SK-N-SH treated with all-trans-retinoic acid at 6 μM for 48 hours (cell line): Measurements from ENCODE around the gene CACNA1A.

ENCODE experiments used
- ATAC-seq: fragments of 200-7000 bp; cut with Tn5 transposase; 3 replicates; pipeline ENCODE4 v1.9.1; 2020; ENCODE audit warnings: mild to moderate bottlenecking, moderate library complexity
- ARNTL ChIP-seq: fragments of 450-650 bp; formaldehyde crosslinking; IDR thresholded peaks from 2 replicates; pipeline ENCODE4 v1.5.0; 2020; ENCODE audit warnings: low read depth, mild to moderate bottlenecking, moderate library complexity, borderline replicate concordance
- BACH2 ChIP-seq: fragments of 250-450 bp; sonication (Bioruptor Pico); IDR thresholded peaks from 2 replicates; pipeline ENCODE4 v1.9.0; 2021; ENCODE audit warnings: mild to moderate bottlenecking, borderline replicate concordance
- CREB5 ChIP-seq: fragments of 250-450 bp; sonication (Bioruptor Pico); IDR thresholded peaks from 2 replicates; pipeline ENCODE4 v1.5.1; 2020; ENCODE audit warnings: low read depth, mild to moderate bottlenecking, moderate library complexity
- ESRRG ChIP-seq: fragments of 250-450 bp; sonication (Bioruptor Pico); IDR thresholded peaks from 2 replicates; pipeline ENCODE4 v1.6.1; 2021; ENCODE audit warnings: mild to moderate bottlenecking
- GLIS3 ChIP-seq: fragments of 250-450 bp; sonication (Bioruptor Pico); IDR thresholded peaks from 2 replicates; pipeline ENCODE4 v1.5.0; 2020; ENCODE audit warnings: mild to moderate bottlenecking, moderate library complexity
- ISL1 ChIP-seq: fragments of 250-450 bp; sonication (Bioruptor Pico); IDR thresholded peaks from 2 replicates; pipeline ENCODE4 v2.1.2; 2022; ENCODE audit warnings: mild to moderate bottlenecking, moderate library complexity
- OSR1 ChIP-seq: fragments of 250-450 bp; sonication (Bioruptor Pico); IDR thresholded peaks from 2 replicates; pipeline ENCODE4 v1.8.0; 2022; ENCODE audit warnings: moderate library complexity, mild to moderate bottlenecking, inconsistent platforms
- PPARA ChIP-seq: fragments of 250-450 bp; sonication (Bioruptor Pico); IDR thresholded peaks from 2 replicates; pipeline ENCODE4 v1.5.0; 2020; ENCODE audit warnings: mild to moderate bottlenecking, borderline replicate concordance
- RARB ChIP-seq: fragments of 250-450 bp; sonication (Bioruptor Pico); IDR thresholded peaks from 2 replicates; pipeline ENCODE4 v1.8.0; 2021; ENCODE audit warnings: mild to moderate bottlenecking, moderate library complexity
- SNAI2 ChIP-seq: fragments of 250-450 bp; sonication (Bioruptor Pico); IDR thresholded peaks from 2 replicates; pipeline ENCODE4 v1.5.0; 2020; ENCODE audit warnings: mild to moderate bottlenecking, moderate library complexity
- TCF4 ChIP-seq: fragments of 250-450 bp; sonication (Bioruptor Pico); IDR thresholded peaks from 2 replicates; pipeline ENCODE4 v1.8.0; 2021; ENCODE audit warnings: mild to moderate bottlenecking, moderate library complexity, borderline replicate concordance
- TOX ChIP-seq: fragments of 250-450 bp; sonication (Bioruptor Pico); IDR thresholded peaks from 2 replicates; pipeline ENCODE4 v1.8.0; 2021; ENCODE audit warnings: mild to moderate bottlenecking, moderate library complexity, borderline replicate concordance
- TSHZ2 ChIP-seq: fragments of 250-450 bp; sonication (Bioruptor Pico); IDR thresholded peaks from 2 replicates; pipeline ENCODE4 v1.5.0; 2020; ENCODE audit warnings: mild to moderate bottlenecking, moderate library complexity
- ZC3H10 ChIP-seq: fragments of 250-450 bp; sonication (Bioruptor Pico); IDR thresholded peaks from 2 replicates; pipeline ENCODE4 v1.5.1; 2021; ENCODE audit warnings: mild to moderate bottlenecking, moderate library complexity
- ZFP30 ChIP-seq: fragments of 450-650 bp; formaldehyde crosslinking; IDR thresholded peaks from 2 replicates; pipeline ENCODE4 v1.5.0; 2022; ENCODE audit warnings: mild to moderate bottlenecking, moderate library complexity
- ZNF565 ChIP-seq: fragments of 450-650 bp; formaldehyde crosslinking; conservative IDR thresholded peaks from 2 replicates; pipeline ENCODE4 v1.5.0; 2020; ENCODE audit warnings: low read depth, mild to moderate bottlenecking, moderate library complexity
- ZNF8 ChIP-seq: fragments of 450-650 bp; formaldehyde crosslinking; IDR thresholded peaks from 2 replicates; pipeline ENCODE4 v1.5.0; 2020; ENCODE audit warnings: mild to moderate bottlenecking, moderate library complexity
- TF ChIP-seq, protein P1 (sequence below): fragments of 250-450 bp; sonication (Bioruptor Pico); IDR thresholded peaks from 2 replicates; pipeline ENCODE4 v1.8.0; 2021; ENCODE audit warnings: low read depth, mild to moderate bottlenecking, moderate library complexity, borderline replicate concordance

Gene CACNA1A

GRCh38 chr19:13506471-13506820 lies at the start of gene CACNA1A:
TSS of gene CACNA1A (minus strand) at chr19:13506479. CDS start at chr19:13506224, 255 bp downstream.
- no peak for TF ChIP-seq GLIS3 (CRISPR knock-in tag)
- TF ChIP-seq CREB5 (CRISPR knock-in tag): no peak
- TF ChIP-seq ARNTL (CRISPR knock-in tag): no peak
- no peak for ATAC-seq

DNA sequence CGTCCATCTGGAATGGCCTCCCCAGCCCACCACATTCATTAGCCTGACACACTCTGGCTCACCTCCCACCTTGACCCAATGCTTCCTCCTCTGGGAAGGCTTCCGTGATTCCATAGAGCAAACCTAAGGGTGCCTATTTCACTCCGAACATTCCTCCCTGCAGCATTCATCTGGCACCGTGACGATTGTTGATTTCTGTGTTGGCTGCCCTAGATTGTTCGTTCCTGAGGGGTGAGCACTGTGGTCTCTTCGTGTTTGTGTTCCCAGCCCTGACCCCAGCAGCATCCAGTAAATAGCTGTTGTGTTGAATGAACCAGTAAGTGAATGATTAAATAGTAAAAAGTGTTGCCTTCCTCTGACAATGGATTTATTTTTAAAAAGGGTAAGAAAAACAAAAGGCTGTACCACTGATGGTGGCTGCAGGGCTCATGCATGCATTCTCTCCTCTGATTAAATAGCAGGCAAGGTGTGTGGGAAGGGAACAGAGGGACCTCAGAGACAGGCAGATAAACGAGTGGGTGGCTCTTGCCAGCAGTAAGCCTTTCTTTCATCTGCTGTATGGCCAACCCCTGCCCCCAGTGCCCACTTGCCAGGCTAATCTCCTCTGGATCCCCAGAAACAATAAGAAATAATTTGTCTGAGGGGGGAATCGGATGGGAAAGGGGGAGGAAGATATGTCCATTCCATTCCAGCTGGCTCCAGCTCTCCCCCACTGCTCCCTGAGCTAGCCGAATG lies 48.4 kb upstream of the CACNA1A start:
- TF ChIP-seq BACH2 (CRISPR knock-in tag) (no peak), CREB5 (CRISPR knock-in tag) (no peak), TCF4 (CRISPR knock-in tag) (no peak), PPARA (CRISPR knock-in tag) (no peak), GLIS3 (CRISPR knock-in tag) (no peak), ZC3H10 (CRISPR knock-in tag) (no peak), ESRRG (no peak), RARB (CRISPR knock-in tag) (no peak), TSHZ2 (CRISPR knock-in tag) (no peak), ZFP30 (CRISPR knock-in tag) (no peak), ISL1 (CRISPR knock-in tag) (no peak)
- TF ChIP-seq, protein P1, sequence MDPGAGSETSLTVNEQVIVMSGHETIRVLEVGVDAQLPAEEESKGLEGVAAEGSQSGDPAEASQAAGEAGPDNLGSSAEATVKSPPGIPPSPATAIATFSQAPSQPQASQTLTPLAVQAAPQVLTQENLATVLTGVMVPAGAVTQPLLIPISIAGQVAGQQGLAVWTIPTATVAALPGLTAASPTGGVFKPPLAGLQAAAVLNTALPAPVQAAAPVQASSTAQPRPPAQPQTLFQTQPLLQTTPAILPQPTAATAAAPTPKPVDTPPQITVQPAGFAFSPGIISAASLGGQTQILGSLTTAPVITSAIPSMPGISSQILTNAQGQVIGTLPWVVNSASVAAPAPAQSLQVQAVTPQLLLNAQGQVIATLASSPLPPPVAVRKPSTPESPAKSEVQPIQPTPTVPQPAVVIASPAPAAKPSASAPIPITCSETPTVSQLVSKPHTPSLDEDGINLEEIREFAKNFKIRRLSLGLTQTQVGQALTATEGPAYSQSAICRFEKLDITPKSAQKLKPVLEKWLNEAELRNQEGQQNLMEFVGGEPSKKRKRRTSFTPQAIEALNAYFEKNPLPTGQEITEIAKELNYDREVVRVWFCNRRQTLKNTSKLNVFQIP (CRISPR knock-in tag): no peak
- ATAC-seq: no peak

DNA sequence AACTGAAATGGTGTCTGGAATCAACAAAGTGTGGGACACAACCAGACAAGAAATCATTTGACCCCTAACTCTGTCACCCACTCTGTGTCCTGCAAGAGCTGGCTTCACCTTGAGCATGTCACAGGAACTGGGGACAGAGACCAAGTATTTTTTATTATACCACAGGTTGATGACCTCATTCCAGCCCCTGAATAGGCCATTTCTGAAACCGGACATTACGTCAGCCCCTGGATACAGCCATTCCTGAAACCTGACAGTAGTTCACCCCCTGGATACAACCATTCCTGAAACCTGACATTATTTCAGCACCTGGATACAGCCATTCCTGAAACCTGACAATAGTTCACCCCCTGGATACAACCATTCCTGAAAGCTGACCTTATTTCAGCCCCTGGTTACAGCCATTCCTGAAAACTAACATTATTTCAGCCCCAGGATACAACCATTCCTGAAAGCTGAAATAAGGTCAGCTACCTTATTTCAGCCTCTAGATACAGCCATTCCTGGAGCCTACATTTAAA lies 47.7 kb upstream of the CACNA1A start:
- ATAC-seq: no peak

More for the DNA sequence above, 47.7 kb upstream of the CACNA1A start:
- TF ChIP-seq ARNTL (CRISPR knock-in tag) (no peak), PPARA (CRISPR knock-in tag) (no peak), TSHZ2 (CRISPR knock-in tag) (no peak), SNAI2 (CRISPR knock-in tag) (no peak), TOX (CRISPR knock-in tag) (no peak), ISL1 (CRISPR knock-in tag) (no peak), ESRRG (no peak), RARB (CRISPR knock-in tag) (no peak), ZC3H10 (CRISPR knock-in tag) (no peak), ZNF8 (CRISPR knock-in tag) (no peak), ZNF565 (CRISPR knock-in tag) (no peak), CREB5 (CRISPR knock-in tag) (no peak), ZFP30 (CRISPR knock-in tag) (no peak), OSR1 (CRISPR knock-in tag) (no peak)
